HG02938 (cell line): ENCODE measurements around the gene OGG1.

Source experiments
- ATAC-seq: cut with Tn5 transposase; IDR thresholded peaks from one replicate; pipeline ENCODE4 v1.9.1; 2021; ENCODE audit warnings: mild to moderate bottlenecking, moderate library complexity; ENCODE audit not compliant: unreplicated experiment

Gene OGG1

GRCh38 chr3:9727041-9727595 lies 22.6 kb upstream of the OGG1 start:
- peak; percentile 31 for ATAC-seq

- no peak for ATAC-seq
Observed at GRCh38 chr3:9727743-9728142, 22.0 kb upstream of the OGG1 start.

- ATAC-seq, result no peak
Observed at GRCh38 chr3:9729419-9729818, 20.3 kb upstream of the OGG1 start.

- peak; percentile 42 for ATAC-seq
Observed at GRCh38 chr3:9730657-9731205, 19.0 kb upstream of the OGG1 start.

- peak; percentile 83 for ATAC-seq
Observed at GRCh38 chr3:9731206-9732079, 18.3 kb upstream of the OGG1 start, which contains the start of gene BRPF1. Gene BRPF1, plus strand, starts transcription at chr3:9731735. Its CDS starts 2,406 bp downstream, at chr3:9734141.

GRCh38 chr3:9732080-9732739 lies 17.5 kb upstream of the OGG1 start:
- peak; percentile 7 for ATAC-seq

- no peak for ATAC-seq
Observed at GRCh38 chr3:9732740-9733115, 17.0 kb upstream of the OGG1 start.

GRCh38 chr3:9736831-9737230 lies 12.9 kb upstream of the OGG1 start:
- ATAC-seq, result no peak

- no peak for ATAC-seq
Observed at GRCh38 chr3:9739181-9739580, 10.6 kb upstream of the OGG1 start.

- no peak for ATAC-seq
Observed at GRCh38 chr3:9742560-9742959, 7.2 kb upstream of the OGG1 start.

- ATAC-seq, result no peak
Observed at GRCh38 chr3:9743548-9743947, 6.2 kb upstream of the OGG1 start.

- no peak for ATAC-seq
Observed at GRCh38 chr3:9744162-9744561, 5.6 kb upstream of the OGG1 start.

- ATAC-seq, result no peak
Observed at GRCh38 chr3:9745521-9745920, 4.2 kb upstream of the OGG1 start.

- no peak for ATAC-seq
Observed at GRCh38 chr3:9746330-9746729, 3.4 kb upstream of the OGG1 start.

GRCh38 chr3:9747267-9747666 lies 2.5 kb upstream of the OGG1 start:
- ATAC-seq, result no peak

- no peak for ATAC-seq
Observed at GRCh38 chr3:9748031-9748430, 1.7 kb upstream of the OGG1 start.

- no peak for ATAC-seq
Observed at GRCh38 chr3:9749296-9749644, 482 bp upstream of the OGG1 start.

- ATAC-seq, result no peak
Observed at GRCh38 chr3:9750556-9751411, 1.0 kb downstream of the OGG1 start.

GRCh38 chr3:9754678-9755077 lies 4.9 kb downstream of the OGG1 start:
- no peak for ATAC-seq

GRCh38 chr3:9757427-9757826 lies 7.7 kb downstream of the OGG1 start:
- ATAC-seq, result no peak
